ENCODE data around the gene CEP350. TPM values are rescaled to one million over a fixed set of nuclear protein-coding genes. Genes with fewer than 3 reads are reported as not detected.

CEP350 gene
- total RNA-seq, 2 donors from 2014 or later, result 32.2 to 42.2 TPM

GRCh38 chr1:179911812-179912211 is 42.8 kb upstream of the CEP350 start:
- DNase-seq, result no peak
- H3K36me3 Mint-ChIP-seq (ENCODE audit: low read depth), result peaks cover 39% of the 10 kb centered on the region
- no peaks in the 10 kb centered on the region for H3K4me1 Mint-ChIP-seq
- no peak overlapping the region for H3K27ac Mint-ChIP-seq
- Histone ChIP-seq H3K4me3 (ENCODE audit: low read length) (no peak overlapping the region), H3K4me1 (ENCODE audit: control insufficient read depth, insufficient read depth, low read length) (no peaks in the 10 kb centered on the region), H3K36me3 (ENCODE audit: control insufficient read depth, insufficient read depth, low read length) (peaks cover 65% of the 10 kb centered on the region), H3K27ac (ENCODE audit: low read depth, low read length) (no peak overlapping the region), H3K27me3 (ENCODE audit: control insufficient read depth, insufficient read depth, low read length, poor library complexity, severe bottlenecking) (no peaks in the 10 kb centered on the region), H3K9ac (ENCODE audit: extremely low read depth, low read length, poor library complexity, severe bottlenecking) (no peak overlapping the region), H3K9me3 (ENCODE audit: control insufficient read depth, low read length) (no peaks in the 10 kb centered on the region)
- 96 to 100% methylated on average over 2 to 3 of the region's 3 CpGs for WGBS, 2 experiments (ENCODE audit: insufficient coverage in 1 of 2, insufficient read length in 1 of 2)
- no peaks in the 10 kb centered on the region for H3K9me3 Mint-ChIP-seq
- H3K4me3 Mint-ChIP-seq, result no peak overlapping the region
- no peak for TF ChIP-seq CTCF (conservative IDR thresholded peaks at IDR 0.05)
- no peaks in the 10 kb centered on the region for H3K27me3 Mint-ChIP-seq (ENCODE audit: insufficient read depth)

GRCh38 chr1:179917601-179918429 is 36.8 kb upstream of the CEP350 start:
- no peaks in the 10 kb centered on the region for H3K27me3 ChIP-seq (ENCODE audit: control insufficient read depth, insufficient read depth, low read length, poor library complexity, severe bottlenecking)
- Mint-ChIP-seq H3K9me3 (no peaks in the 10 kb centered on the region), H3K4me3 (no peak overlapping the region), H3K36me3 (ENCODE audit: low read depth) (peaks cover 44% of the 10 kb centered on the region), H3K4me1 (peaks cover 15% of the 10 kb centered on the region), H3K27me3 (ENCODE audit: insufficient read depth) (no peaks in the 10 kb centered on the region), H3K27ac (no peak overlapping the region)
- H3K4me1 ChIP-seq (ENCODE audit: control insufficient read depth, insufficient read depth, low read length), result peaks cover 1% of the 10 kb centered on the region
- 86 to 100% methylated on average over 4 to 10 of the region's 10 CpGs for WGBS, 2 experiments (ENCODE audit: insufficient coverage in 1 of 2, insufficient read length in 1 of 2)
- H3K9ac ChIP-seq (ENCODE audit: extremely low read depth, low read length, poor library complexity, severe bottlenecking), result no peak overlapping the region
- no peak overlapping the region for H3K27ac ChIP-seq (ENCODE audit: low read depth, low read length)
- H3K36me3 ChIP-seq (ENCODE audit: control insufficient read depth, insufficient read depth, low read length), result peaks cover 55% of the 10 kb centered on the region
- no peak for DNase-seq
- H3K4me3 ChIP-seq (ENCODE audit: low read length), result no peak overlapping the region
- no peaks in the 10 kb centered on the region for H3K9me3 ChIP-seq (ENCODE audit: control insufficient read depth, low read length)
- TF ChIP-seq CTCF (conservative IDR thresholded peaks at IDR 0.05), result no peak

- H3K27ac Mint-ChIP-seq, result peak overlapping the region; percentile 36
- TF ChIP-seq CTCF (conservative IDR thresholded peaks at IDR 0.05), result no peak
- no peak for DNase-seq
- Histone ChIP-seq H3K9me3 (ENCODE audit: control insufficient read depth, low read length) (no peaks in the 10 kb centered on the region), H3K36me3 (ENCODE audit: control insufficient read depth, insufficient read depth, low read length) (peaks cover 32% of the 10 kb centered on the region), H3K9ac (ENCODE audit: extremely low read depth, low read length, poor library complexity, severe bottlenecking) (no peak overlapping the region), H3K4me1 (ENCODE audit: control insufficient read depth, insufficient read depth, low read length) (peaks cover 5% of the 10 kb centered on the region), H3K27me3 (ENCODE audit: control insufficient read depth, insufficient read depth, low read length, poor library complexity, severe bottlenecking) (no peaks in the 10 kb centered on the region), H3K4me3 (ENCODE audit: low read length) (no peak overlapping the region), H3K27ac (ENCODE audit: low read depth, low read length) (peak overlapping the region; percentile 43)
- H3K4me1 Mint-ChIP-seq, result peaks cover 22% of the 10 kb centered on the region
- no peaks in the 10 kb centered on the region for H3K9me3 Mint-ChIP-seq
- 86 to 93% methylated on average over 1 of the region's 1 CpG for WGBS, 2 experiments (ENCODE audit: insufficient coverage in 1 of 2, insufficient read length in 1 of 2)
- peaks cover 28% of the 10 kb centered on the region for H3K36me3 Mint-ChIP-seq (ENCODE audit: low read depth)
- no peak overlapping the region for H3K4me3 Mint-ChIP-seq
- no peaks in the 10 kb centered on the region for H3K27me3 Mint-ChIP-seq (ENCODE audit: insufficient read depth)
Measured at GRCh38 chr1:179921472-179921871, 33.1 kb upstream of the CEP350 start.
